WTC11 (cell line): ENCODE measurements around the gene TMEM116. TPM values are rescaled to one million over a fixed set of nuclear protein-coding genes. Genes with fewer than 3 reads are reported as not detected.
A peak's percentile ranks its signal among the peaks of the same experiment; 100 is the strongest.

Experiments
- ATAC-seq: fragments of 200-7000 bp; cut with Tn5 transposase; 2 replicates; pipeline ENCODE4 v1.10.0; 2021; ENCODE audit warnings: mild to moderate bottlenecking, moderate library complexity
- CTCF ChIA-PET: fragments of 300-600 bp; sonication (Branson Sonifier 250); formaldehyde crosslinking; loops from one replicate; lab custom pipeline; 2021; ENCODE audit warnings: antibody characterized with exemption; lab: Charles Lee
- POLR2A ChIA-PET: fragments of 350-600 bp; sonication (Branson Sonifier 250); formaldehyde crosslinking; loops from one replicate; lab custom pipeline; 2021; ENCODE audit warnings: antibody characterized with exemption; lab: Charles Lee
- DNase-seq: peaks from one replicate; pipeline ENCODE4 v3.0.0; 2021; ENCODE audit warnings: low spot score
- H3K27ac Mint-ChIP-seq: 2 replicates; pipeline ENCODE4 v1.8.0; 2021; ENCODE audit warnings: mixed read lengths
- H3K27me3 Mint-ChIP-seq: 2 replicates; pipeline ENCODE4 v1.8.0; 2021; ENCODE audit warnings: low read depth, mild to moderate bottlenecking, moderate library complexity, mixed read lengths
- H3K36me3 Mint-ChIP-seq: 2 replicates; pipeline ENCODE4 v1.8.0; 2021; ENCODE audit warnings: mixed read lengths
- H3K4me1 Mint-ChIP-seq: 2 replicates; pipeline ENCODE4 v1.8.0; 2022; ENCODE audit warnings: mixed read lengths
- H3K4me3 Mint-ChIP-seq: 2 replicates; pipeline ENCODE4 v1.8.0; 2021; ENCODE audit warnings: mild to moderate bottlenecking, moderate library complexity, mixed read lengths
- H3K9me3 Mint-ChIP-seq: 2 replicates; pipeline ENCODE4 v1.8.0; 2021; ENCODE audit warnings: mixed read lengths
- ATF1 ChIP-seq: sonication (generic); formaldehyde crosslinking; IDR thresholded peaks from 2 replicates; pipeline ENCODE4 v1.8.1; 2023; ENCODE audit warnings: mild to moderate bottlenecking, moderate library complexity, missing genetic modification reagents
- E2F1 ChIP-seq: sonication (generic); formaldehyde crosslinking; IDR thresholded peaks from 2 replicates; pipeline ENCODE4 v1.8.0; 2022; ENCODE audit warnings: mild to moderate bottlenecking, missing genetic modification reagents
- ERG ChIP-seq: fragments of 250-450 bp; sonication (Bioruptor Pico); IDR thresholded peaks from 2 replicates; pipeline ENCODE4 v1.8.0; 2021; ENCODE audit warnings: mild to moderate bottlenecking
- FOXJ3 ChIP-seq: sonication (generic); formaldehyde crosslinking; IDR thresholded peaks from 2 replicates; pipeline ENCODE4 v1.9.0; 2021; ENCODE audit warnings: missing genetic modification reagents, mild to moderate bottlenecking, borderline replicate concordance
- FOXK1 ChIP-seq: sonication (generic); formaldehyde crosslinking; IDR thresholded peaks from 2 replicates; pipeline ENCODE4 v1.8.0; 2022; ENCODE audit warnings: mild to moderate bottlenecking, moderate library complexity, missing genetic modification reagents
- FOXP1 ChIP-seq: sonication (generic); formaldehyde crosslinking; IDR thresholded peaks from 2 replicates; pipeline ENCODE4 v1.8.0; 2022; ENCODE audit warnings: missing genetic modification reagents, mild to moderate bottlenecking, moderate library complexity, borderline replicate concordance
- GABPB1 ChIP-seq: sonication (generic); formaldehyde crosslinking; IDR thresholded peaks from 2 replicates; pipeline ENCODE4 v1.8.1; 2023; ENCODE audit warnings: mild to moderate bottlenecking, missing genetic modification reagents
- HMGXB4 ChIP-seq: sonication (generic); formaldehyde crosslinking; IDR thresholded peaks from 2 replicates; pipeline ENCODE4 v1.8.1; 2023; ENCODE audit warnings: mild to moderate bottlenecking, moderate library complexity, missing genetic modification reagents
- IRF2 ChIP-seq: sonication (generic); formaldehyde crosslinking; IDR thresholded peaks from 2 replicates; pipeline ENCODE4 v1.8.0; 2022; ENCODE audit warnings: low read depth, missing genetic modification reagents, borderline replicate concordance
- JAZF1 ChIP-seq: fragments of 250-450 bp; sonication (Bioruptor Pico); IDR thresholded peaks from 2 replicates; pipeline ENCODE4 v1.9.0; 2021; ENCODE audit warnings: moderate library complexity, mild to moderate bottlenecking, inconsistent platforms
- JUN ChIP-seq: sonication (generic); formaldehyde crosslinking; IDR thresholded peaks from 2 replicates; pipeline ENCODE4 v1.8.0; 2023; ENCODE audit warnings: mild to moderate bottlenecking, missing genetic modification reagents
- MXD4 ChIP-seq: fragments of 250-450 bp; sonication (Bioruptor Pico); IDR thresholded peaks from 2 replicates; pipeline ENCODE4 v1.8.0; 2021; ENCODE audit warnings: mild to moderate bottlenecking, moderate library complexity, borderline replicate concordance
- MYBL2 ChIP-seq: sonication (generic); formaldehyde crosslinking; IDR thresholded peaks from 2 replicates; pipeline ENCODE4 v1.8.1; 2023; ENCODE audit warnings: mild to moderate bottlenecking, moderate library complexity, missing genetic modification reagents
- NFYB ChIP-seq: sonication (generic); formaldehyde crosslinking; conservative IDR thresholded peaks from 2 replicates; pipeline ENCODE4 v1.8.0; 2022; ENCODE audit warnings: low read depth, missing genetic modification reagents
- NR1H2 ChIP-seq: sonication (generic); formaldehyde crosslinking; IDR thresholded peaks from 2 replicates; pipeline ENCODE4 v1.9.0; 2021; ENCODE audit warnings: mild to moderate bottlenecking, moderate library complexity, missing genetic modification reagents
- NR3C1 ChIP-seq: sonication (generic); formaldehyde crosslinking; conservative IDR thresholded peaks from 2 replicates; pipeline ENCODE4 v1.8.1; 2023; ENCODE audit warnings: low read depth, mild to moderate bottlenecking, missing genetic modification reagents
- OVOL2 ChIP-seq: fragments of 250-450 bp; sonication (Bioruptor Pico); IDR thresholded peaks from 2 replicates; pipeline ENCODE4 v1.9.0; 2021; ENCODE audit warnings: mild to moderate bottlenecking, borderline replicate concordance
- PRRX2 ChIP-seq: fragments of 250-450 bp; sonication (Bioruptor Pico); IDR thresholded peaks from 2 replicates; pipeline ENCODE4 v1.8.0; 2021; ENCODE audit warnings: mild to moderate bottlenecking
- SMAD3 ChIP-seq: sonication (generic); formaldehyde crosslinking; IDR thresholded peaks from 2 replicates; pipeline ENCODE4 v1.8.0; 2022; ENCODE audit warnings: missing genetic modification reagents, mild to moderate bottlenecking, borderline replicate concordance
- SOX15 ChIP-seq: fragments of 250-450 bp; sonication (Bioruptor Pico); IDR thresholded peaks from 2 replicates; pipeline ENCODE4 v1.9.0; 2021; ENCODE audit warnings: mild to moderate bottlenecking
- TCF7 ChIP-seq: sonication (generic); formaldehyde crosslinking; IDR thresholded peaks from 2 replicates; pipeline ENCODE4 v1.8.0; 2022; ENCODE audit warnings: mild to moderate bottlenecking, low read depth, missing genetic modification reagents, moderate library complexity
- ZMAT4 ChIP-seq: fragments of 250-450 bp; sonication (Bioruptor Pico); IDR thresholded peaks from 2 replicates; pipeline ENCODE4 v1.9.0; 2021; ENCODE audit warnings: mild to moderate bottlenecking
- ZNF121 ChIP-seq: sonication (generic); formaldehyde crosslinking; IDR thresholded peaks from 2 replicates; pipeline ENCODE4 v1.8.0; 2023; ENCODE audit warnings: missing genetic modification reagents
- ZNF219 ChIP-seq: sonication (generic); formaldehyde crosslinking; IDR thresholded peaks from 2 replicates; pipeline ENCODE4 v1.8.0; 2023; ENCODE audit warnings: missing genetic modification reagents, mild to moderate bottlenecking, borderline replicate concordance
- ZNF263 ChIP-seq: sonication (generic); formaldehyde crosslinking; IDR thresholded peaks from 2 replicates; pipeline ENCODE4 v1.8.1; 2022; ENCODE audit warnings: low read depth, mild to moderate bottlenecking, moderate library complexity, missing genetic modification reagents
- ZNF317 ChIP-seq: sonication (generic); formaldehyde crosslinking; IDR thresholded peaks from 2 replicates; pipeline ENCODE4 v1.8.1; 2023; ENCODE audit warnings: low read depth, mild to moderate bottlenecking, moderate library complexity, missing genetic modification reagents, borderline replicate concordance
- ZNF423 ChIP-seq: fragments of 250-450 bp; sonication (Bioruptor Pico); IDR thresholded peaks from 2 replicates; pipeline ENCODE4 v2.1.2; 2022; ENCODE audit warnings: mild to moderate bottlenecking, moderate library complexity
- ZNF532 ChIP-seq: fragments of 250-450 bp; sonication (Bioruptor Pico); IDR thresholded peaks from 2 replicates; pipeline ENCODE4 v1.9.0; 2021; ENCODE audit warnings: mild to moderate bottlenecking, borderline replicate concordance
- total RNA-seq: library from RNA; stranded (reverse); gene quantifications from 3 replicates; pipeline ENCODE4 v1.2.3, GENCODE V29; 2021

TMEM116 gene
- total RNA-seq, 1 experiment from 2014 or later, result 7.8 TPM

GRCh38 chr12:112017041-112017440 is 4.1 kb upstream of the TMEM116 start:
- Mint-ChIP-seq H3K27me3 (no peaks in the 10 kb centered on the region), H3K9me3 (peaks cover 9% of the 10 kb centered on the region), H3K4me3 (no peak overlapping the region), H3K36me3 (peaks cover 33% of the 10 kb centered on the region), H3K4me1 (peaks cover 13% of the 10 kb centered on the region), H3K27ac (peak overlapping the region; percentile 82; the same call in 1 of the 2 replicates)
- POLR2A ChIA-PET, result no interaction called here
- CTCF ChIA-PET, result no interaction called here
- no peak for ATAC-seq
- no peak for DNase-seq
- TF ChIP-seq ZNF121 (CRISPR knock-in tag) (no peak), ATF1 (no peak), ZNF317 (no peak), MYBL2 (CRISPR knock-in tag) (no peak), NR3C1 (no peak), ZNF219 (no peak), IRF2 (CRISPR knock-in tag) (no peak), ERG (no peak), TCF7 (CRISPR knock-in tag) (no peak), SMAD3 (CRISPR knock-in tag) (no peak), OVOL2 (no peak), ZNF532 (CRISPR knock-in tag) (no peak), FOXJ3 (CRISPR knock-in tag) (no peak), FOXP1 (CRISPR knock-in tag) (no peak), PRRX2 (CRISPR knock-in tag) (no peak), SOX15 (CRISPR knock-in tag) (no peak)

GRCh38 chr12:112015938-112016337 is 3.0 kb upstream of the TMEM116 start:
- Mint-ChIP-seq H3K4me1 (peaks cover 22% of the 10 kb centered on the region), H3K9me3 (peaks cover 9% of the 10 kb centered on the region), H3K27ac (peak overlapping the region; percentile 45; the same call in 1 of the 2 replicates), H3K4me3 (peak overlapping the region; percentile 34), H3K27me3 (no peaks in the 10 kb centered on the region), H3K36me3 (peaks cover 29% of the 10 kb centered on the region)
- TF ChIP-seq ZNF423 (CRISPR knock-in tag), result no peak
- no peak for TF ChIP-seq FOXK1 (CRISPR knock-in tag)
- no peak for TF ChIP-seq JUN
- TF ChIP-seq ZNF317, result no peak
- TF ChIP-seq NFYB, result no peak
- no peak for TF ChIP-seq HMGXB4 (CRISPR knock-in tag)
- TF ChIP-seq IRF2 (CRISPR knock-in tag), result no peak
- no peak for TF ChIP-seq NR1H2 (CRISPR knock-in tag)
- TF ChIP-seq ZMAT4, result no peak
- no peak for TF ChIP-seq ZNF263
- TF ChIP-seq JAZF1 (CRISPR knock-in tag), result no peak
- no peak for TF ChIP-seq E2F1
- no peak for TF ChIP-seq MXD4 (CRISPR knock-in tag)
- TF ChIP-seq GABPB1, result no peak
- ATAC-seq (no peak), DNase-seq (no peak)
- POLR2A ChIA-PET, result interaction anchor here (1.0 kb wide), 1 partner anchor 201 kb away, joined by 3 read pairs; no protein-coding TSS in a partner anchor
- CTCF ChIA-PET, result no interaction called here
